Peyer's patch (tissue), 4 donors: ENCODE measurements around the gene RADIL.

Experiments
- POLR2A ChIP-seq, 2 donors: fragments of 450-650 bp; IDR thresholded peaks; one replicate each; pipeline ENCODE4 v1.5.1; 2017; ENCODE audit warnings: antibody characterized with exemption in 2 of 2, mild to moderate bottlenecking in 2 of 2, moderate library complexity in 2 of 2
- TF ChIP-seq, protein P1 (sequence below), 6 experiments: fragments of 450-650 bp in 4 of 6; fragments of 200-600 bp in 2 of 6; sonication (generic) in 1 of 6; IDR thresholded peaks; one replicate each; pipeline ENCODE4 v1.5.1; 2017 to 2019; ENCODE audit warnings: antibody characterized with exemption in 6 of 6, mild to moderate bottlenecking in 3 of 6, moderate library complexity in 1 of 6

DNA sequence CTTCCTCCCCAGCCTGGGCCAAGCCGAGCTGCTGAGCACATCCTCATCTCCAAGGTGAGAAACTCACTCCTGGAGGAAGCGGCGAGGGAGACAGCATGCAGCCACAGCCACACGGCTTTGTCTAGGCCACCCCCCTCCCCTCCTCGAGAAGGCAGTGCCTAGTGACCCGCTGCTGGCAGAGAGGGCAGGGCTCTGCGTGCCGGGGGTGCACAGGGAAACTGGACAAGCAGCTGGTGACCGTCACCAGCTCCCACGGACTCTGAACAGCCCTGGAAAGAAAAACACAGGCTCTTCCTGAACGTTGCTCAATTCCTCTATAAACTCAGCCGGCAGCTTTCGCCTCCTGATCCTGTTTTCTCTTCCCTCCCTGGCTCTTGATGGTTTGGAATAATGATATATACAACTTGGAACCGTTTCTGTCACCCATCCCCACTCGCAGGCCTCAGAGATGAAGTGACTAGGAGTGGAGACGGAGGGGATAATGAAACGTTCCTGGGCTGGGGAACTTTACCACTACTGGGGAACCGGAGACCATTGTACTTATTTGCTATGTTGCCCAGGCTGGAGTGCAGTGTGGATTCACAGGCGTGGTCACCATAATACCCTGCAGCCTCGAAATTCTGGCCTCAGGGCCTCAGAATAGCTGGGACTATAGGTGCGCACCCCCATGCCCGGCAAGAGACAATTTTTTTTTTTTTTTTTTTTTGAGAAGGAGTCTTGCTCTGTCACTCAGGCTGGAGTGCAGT is 41.0 kb downstream of the RADIL start:
- TF ChIP-seq, protein P1, sequence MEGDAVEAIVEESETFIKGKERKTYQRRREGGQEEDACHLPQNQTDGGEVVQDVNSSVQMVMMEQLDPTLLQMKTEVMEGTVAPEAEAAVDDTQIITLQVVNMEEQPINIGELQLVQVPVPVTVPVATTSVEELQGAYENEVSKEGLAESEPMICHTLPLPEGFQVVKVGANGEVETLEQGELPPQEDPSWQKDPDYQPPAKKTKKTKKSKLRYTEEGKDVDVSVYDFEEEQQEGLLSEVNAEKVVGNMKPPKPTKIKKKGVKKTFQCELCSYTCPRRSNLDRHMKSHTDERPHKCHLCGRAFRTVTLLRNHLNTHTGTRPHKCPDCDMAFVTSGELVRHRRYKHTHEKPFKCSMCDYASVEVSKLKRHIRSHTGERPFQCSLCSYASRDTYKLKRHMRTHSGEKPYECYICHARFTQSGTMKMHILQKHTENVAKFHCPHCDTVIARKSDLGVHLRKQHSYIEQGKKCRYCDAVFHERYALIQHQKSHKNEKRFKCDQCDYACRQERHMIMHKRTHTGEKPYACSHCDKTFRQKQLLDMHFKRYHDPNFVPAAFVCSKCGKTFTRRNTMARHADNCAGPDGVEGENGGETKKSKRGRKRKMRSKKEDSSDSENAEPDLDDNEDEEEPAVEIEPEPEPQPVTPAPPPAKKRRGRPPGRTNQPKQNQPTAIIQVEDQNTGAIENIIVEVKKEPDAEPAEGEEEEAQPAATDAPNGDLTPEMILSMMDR (IDR thresholded peaks at IDR 0.05), result no peak
- no peak for TF ChIP-seq POLR2A (IDR thresholded peaks at IDR 0.05)
